SK-N-SH (cell line): ENCODE data around the gene DOK3. TPM values are rescaled to one million over a fixed set of nuclear protein-coding genes. Genes with fewer than 3 reads are reported as not detected.
"Not testable (repeated sequence)": the region's sequence is repeated elsewhere in the genome, so short reads cannot be mapped to it uniquely, and the experiment has no call there.

Source experiments
- CTCF ChIA-PET: fragments of 300-600, 350-600 bp; formaldehyde crosslinking; extraction: SDS; loops from one replicate; lab custom pipeline; 2021; lab: Yijun Ruan, JAX
- POLR2A ChIA-PET: fragments of 350-600 bp; sonication (Branson Sonifier 250); formaldehyde crosslinking; extraction: SDS; loops from one replicate; lab custom pipeline; 2020; ENCODE audit warnings: antibody characterized with exemption, inconsistent platforms; lab: Yijun Ruan, JAX
- DNase-seq: peaks from one replicate; pipeline ENCODE4 v3.0.0; 2012
- H2AFZ ChIP-seq: fragments of 200-600 bp; sonication (generic); 2 replicates; pipeline ENCODE4 v1.8.1; 2016; ENCODE audit warnings: antibody characterized with exemption, mild to moderate bottlenecking, low read depth
- H3F3A ChIP-seq: fragments of 200-600 bp; sonication (generic); replicated peaks from 2 replicates; pipeline ENCODE3; 2016; ENCODE audit warnings: antibody characterized with exemption, mild to moderate bottlenecking; ENCODE audit not compliant: insufficient read depth
- H3K27ac ChIP-seq, 2 experiments: fragments of 200-500 bp in 1 of 2; fragments of 200-600 bp in 1 of 2; sonication (Bioruptor generic) in 1 of 2; sonication (generic), shearing (Covaris generic) in 1 of 2; 2 replicates each; pipeline versions ENCODE4 v1.5.1 to v1.6.1; 2014 to 2016; ENCODE audit warnings: low read depth in 2 of 2, inconsistent platforms in 1 of 2, low read length in 1 of 2, mild to moderate bottlenecking in 1 of 2, mixed read lengths in 1 of 2
- H3K27me3 ChIP-seq: fragments of 200-600 bp; sonication (generic), shearing (Covaris generic); 2 replicates; pipeline ENCODE4 v1.6.1; 2016; ENCODE audit warnings: mixed run types; ENCODE audit not compliant: insufficient read depth
- H3K36me3 ChIP-seq, 2 experiments: fragments of 200-500 bp in 1 of 2; fragments of 200-600 bp in 1 of 2; sonication (Bioruptor generic) in 1 of 2; sonication (generic) in 1 of 2; replicated peaks in 1 of 2; 2 replicates each; pipeline versions ENCODE3 to v1.5.1; 2014 to 2016; ENCODE audit warnings: low read length in 1 of 2, mild to moderate bottlenecking in 1 of 2; ENCODE audit not compliant: insufficient read depth in 2 of 2, control insufficient read depth in 1 of 2
- H3K4me1 ChIP-seq, 2 experiments: fragments of 200-500 bp in 1 of 2; fragments of 200-600 bp in 1 of 2; sonication (Bioruptor generic) in 1 of 2; sonication (generic), shearing (Covaris generic) in 1 of 2; 2 replicates each; pipeline versions ENCODE4 v1.5.1 to v1.6.1; 2014 to 2016; ENCODE audit warnings: low read depth in 1 of 2, low read length in 1 of 2, mixed run types in 1 of 2; ENCODE audit not compliant: insufficient read depth in 2 of 2, control insufficient read depth in 1 of 2
- H3K4me2 ChIP-seq: fragments of 200-600 bp; sonication (generic), shearing (Covaris generic); 2 replicates; pipeline ENCODE4 v1.6.1; 2017; ENCODE audit warnings: mixed run types
- H3K4me3 ChIP-seq, 2 experiments: fragments of 200-500 bp in 1 of 2; fragments of 200-600 bp in 1 of 2; sonication (Bioruptor generic) in 1 of 2; sonication (generic), shearing (Covaris generic) in 1 of 2; 2 replicates each; pipeline versions ENCODE4 v1.5.1 to v1.8.1; 2014 to 2016; ENCODE audit warnings: low read depth in 2 of 2, inconsistent platforms in 1 of 2, low read length in 1 of 2, mild to moderate bottlenecking in 1 of 2, mixed read lengths in 1 of 2, moderate library complexity in 1 of 2
- H3K79me2 ChIP-seq: fragments of 200-600 bp; sonication (generic); 2 replicates; pipeline ENCODE4 v1.8.1; 2017; ENCODE audit warnings: mild to moderate bottlenecking; ENCODE audit not compliant: insufficient read depth
- H3K9ac ChIP-seq: fragments of 200-600 bp; sonication (generic); 2 replicates; pipeline ENCODE4 v1.6.1; 2017; ENCODE audit warnings: mixed run types
- H3K9me2 ChIP-seq: fragments of 200-600 bp; sonication (generic); 2 replicates; pipeline ENCODE4 v1.6.1; 2017; ENCODE audit warnings: mixed run types
- H3K9me3 ChIP-seq: fragments of 200-600 bp; sonication (generic); 2 replicates; pipeline ENCODE4 v1.6.1; 2017; ENCODE audit warnings: mixed run types, mild to moderate bottlenecking, moderate library complexity
- H4K20me1 ChIP-seq: fragments of 200-600 bp; sonication (generic); 2 replicates; pipeline ENCODE4 v1.6.1; 2017; ENCODE audit warnings: mild to moderate bottlenecking, mixed run types; ENCODE audit not compliant: insufficient read depth
- EP300 ChIP-seq, 2 experiments: IDR thresholded peaks; 2 replicates each; pipeline versions ENCODE4 v1.4.0 to v1.6.1; 2012; ENCODE audit warnings: borderline replicate concordance in 1 of 2, low read depth in 1 of 2, low read length in 1 of 2
- FOXM1 ChIP-seq: IDR thresholded peaks from 2 replicates; pipeline ENCODE4 v1.4.0; 2012; ENCODE audit warnings: low read depth, mild to moderate bottlenecking
- GABPA ChIP-seq: IDR thresholded peaks from 2 replicates; pipeline ENCODE4 v1.4.0; 2012; ENCODE audit warnings: low read depth, mild to moderate bottlenecking
- GATA2 ChIP-seq: sonication (generic); formaldehyde crosslinking; IDR thresholded peaks from 2 replicates; pipeline ENCODE4 v1.5.0; 2020; ENCODE audit warnings: mild to moderate bottlenecking, missing genetic modification reagents
- JUND ChIP-seq: IDR thresholded peaks from 2 replicates; pipeline ENCODE4 v1.4.0; 2012
- RAD21 ChIP-seq: IDR thresholded peaks from 2 replicates; pipeline ENCODE4 v1.6.1; 2012; ENCODE audit warnings: mild to moderate bottlenecking, low read length
- TEAD4 ChIP-seq: IDR thresholded peaks from 2 replicates; pipeline ENCODE4 v1.4.0; 2012; ENCODE audit warnings: mild to moderate bottlenecking, borderline replicate concordance; ENCODE audit not compliant: insufficient read depth
- WGBS: methylation state at CpG from one replicate; pipeline ENCODE4 v1.1.6; 2017; ENCODE audit warnings: low lambda C conversion rate; 5-methylcytosine and 5-hydroxymethylcytosine counted together
- polyA plus RNA-seq, 3 experiments: library from polyadenylated mRNA; depleted of rRNA; stranded (reverse); fragments of >200 nt; gene quantifications; 2 replicates each; pipeline ENCODE4 v1.2.3, GENCODE V29; 2012
- TF ChIP-seq, protein P1 (sequence below): IDR thresholded peaks from 2 replicates; pipeline ENCODE4 v1.4.0; 2012; ENCODE audit warnings: low read depth, borderline replicate concordance

Gene DOK3
- polyA plus RNA-seq, 1 of the 3 experiments (the other 2 are of a cell fraction), result 2.2 TPM

GRCh38 chr5:177535125-177535524 is 25.5 kb upstream of the DOK3 start:
- H3K4me3 ChIP-seq, result no peak overlapping the region
- H3K9me3 ChIP-seq, result no peaks in the 10 kb centered on the region
- ChIA-PET POLR2A (no interaction called here), CTCF (interaction anchor here (0.9 to 2.4 kb wide), 3 partner anchors 11 to 15 kb away, joined by 3 to 6 read pairs (median 3); no protein-coding TSS in a partner anchor)
- peaks cover 23% of the 10 kb centered on the region for H3F3A ChIP-seq
- peaks cover 17 to 59% of the 10 kb centered on the region in 2 experiments for H3K36me3 ChIP-seq
- peaks cover 2 to 15% of the 10 kb centered on the region in 2 experiments; a peak in 2 of 4 replicates for H3K4me1 ChIP-seq
- H4K20me1 ChIP-seq, result peaks cover 11% of the 10 kb centered on the region; the same call in 1 of the 2 replicates
- 79% methylated on average over 7 of the region's 7 CpGs for WGBS
- peaks cover 45% of the 10 kb centered on the region for H3K79me2 ChIP-seq
- no peak overlapping the region for H2AFZ ChIP-seq
- H3K9ac ChIP-seq, result no peak overlapping the region
- no peak overlapping the region for H3K27ac ChIP-seq
- DNase-seq, result no peak
- no peak overlapping the region for H3K4me2 ChIP-seq
- no peaks in the 10 kb centered on the region for H3K27me3 ChIP-seq
- TF ChIP-seq RAD21 (peak; percentile 34), GATA2 (CRISPR knock-in tag) (no peak)
- no peaks in the 10 kb centered on the region for H3K9me2 ChIP-seq

DNA sequence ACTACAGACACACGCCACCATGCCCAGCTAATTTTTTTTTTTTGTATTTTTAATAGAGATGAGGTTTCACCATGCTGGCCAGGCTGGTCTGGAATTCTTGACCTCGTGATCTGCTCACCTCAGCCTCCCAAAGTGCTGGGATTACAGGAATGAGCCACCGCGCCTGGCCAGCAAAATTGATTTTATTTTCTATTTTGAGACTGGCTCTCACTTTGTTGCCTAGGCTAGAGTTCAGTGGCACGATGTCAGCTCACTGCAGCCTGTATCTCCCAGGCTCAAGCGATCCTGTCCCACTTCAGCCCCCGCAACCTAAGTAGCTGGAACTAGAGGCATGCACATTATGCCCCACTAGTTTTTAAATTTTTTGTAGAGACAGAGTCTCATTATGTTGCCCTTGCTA is 24.8 kb upstream of the DOK3 start:
- H3K9me3 ChIP-seq, DNase-seq, H3K4me2 ChIP-seq, POLR2A ChIA-PET, H3K4me3 ChIP-seq, H4K20me1 ChIP-seq, H3K9ac ChIP-seq, H3K9me2 ChIP-seq, H3K27me3 ChIP-seq, H2AFZ ChIP-seq, H3K27ac ChIP-seq: not testable (repeated sequence)
- Histone ChIP-seq H3F3A (peaks cover 23% of the 10 kb centered on the region), H3K36me3 (peaks cover 20 to 63% of the 10 kb centered on the region in 2 experiments), H3K4me1 (peaks cover 9 to 15% of the 10 kb centered on the region in 2 experiments; a peak in 2 of 4 replicates), H3K79me2 (peaks cover 39% of the 10 kb centered on the region)
- 97% methylated on average over 7 of the region's 7 CpGs for WGBS
- CTCF ChIA-PET, result interaction anchor here (0.9 to 2.4 kb wide), 5 partner anchors 11 to 33 kb away, joined by 3 to 6 read pairs (median 3); no protein-coding TSS in a partner anchor

- Histone ChIP-seq H3K9ac (no peak overlapping the region), H3K4me2 (no peak overlapping the region), H3K9me2 (no peaks in the 10 kb centered on the region), H3K9me3 (no peaks in the 10 kb centered on the region), H3K4me1 (peaks cover 0 to 14% of the 10 kb centered on the region in 2 experiments; a peak in 1 of 4 replicates), H3K4me3 (no peak overlapping the region), H4K20me1 (peaks cover 5% of the 10 kb centered on the region; the same call in 1 of the 2 replicates), H3F3A (no peaks in the 10 kb centered on the region), H3K36me3 (peaks cover 34 to 66% of the 10 kb centered on the region in 2 experiments), H3K79me2 (peaks cover 28% of the 10 kb centered on the region), H2AFZ (no peak overlapping the region), H3K27me3 (no peaks in the 10 kb centered on the region), H3K27ac (no peak overlapping the region)
- ChIA-PET POLR2A (no interaction called here), CTCF (interaction anchor here (0.7 kb wide), 1 partner anchor 30 kb away, joined by 3 read pairs; no protein-coding TSS in a partner anchor)
- 94% methylated on average over 24 of the region's 27 CpGs for WGBS
- DNase-seq, result no peak
- TF ChIP-seq EP300 (IDR thresholded peaks at IDR 0.05; ENCODE audit: borderline replicate concordance in 1 of 2, low read depth in 1 of 2, low read length in 1 of 2) (no peak), JUND (no peak), TEAD4 (no peak), FOXM1 (no peak), GABPA (no peak)
- TF ChIP-seq, protein P1, sequence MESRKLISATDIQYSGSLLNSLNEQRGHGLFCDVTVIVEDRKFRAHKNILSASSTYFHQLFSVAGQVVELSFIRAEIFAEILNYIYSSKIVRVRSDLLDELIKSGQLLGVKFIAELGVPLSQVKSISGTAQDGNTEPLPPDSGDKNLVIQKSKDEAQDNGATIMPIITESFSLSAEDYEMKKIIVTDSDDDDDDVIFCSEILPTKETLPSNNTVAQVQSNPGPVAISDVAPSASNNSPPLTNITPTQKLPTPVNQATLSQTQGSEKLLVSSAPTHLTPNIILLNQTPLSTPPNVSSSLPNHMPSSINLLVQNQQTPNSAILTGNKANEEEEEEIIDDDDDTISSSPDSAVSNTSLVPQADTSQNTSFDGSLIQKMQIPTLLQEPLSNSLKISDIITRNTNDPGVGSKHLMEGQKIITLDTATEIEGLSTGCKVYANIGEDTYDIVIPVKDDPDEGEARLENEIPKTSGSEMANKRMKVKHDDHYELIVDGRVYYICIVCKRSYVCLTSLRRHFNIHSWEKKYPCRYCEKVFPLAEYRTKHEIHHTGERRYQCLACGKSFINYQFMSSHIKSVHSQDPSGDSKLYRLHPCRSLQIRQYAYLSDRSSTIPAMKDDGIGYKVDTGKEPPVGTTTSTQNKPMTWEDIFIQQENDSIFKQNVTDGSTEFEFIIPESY, result no peak
Observed at GRCh38 chr5:177531209-177531940, 21.7 kb upstream of the DOK3 start.
